ENCODE measurements around the gene KCNIP2.

DNA sequence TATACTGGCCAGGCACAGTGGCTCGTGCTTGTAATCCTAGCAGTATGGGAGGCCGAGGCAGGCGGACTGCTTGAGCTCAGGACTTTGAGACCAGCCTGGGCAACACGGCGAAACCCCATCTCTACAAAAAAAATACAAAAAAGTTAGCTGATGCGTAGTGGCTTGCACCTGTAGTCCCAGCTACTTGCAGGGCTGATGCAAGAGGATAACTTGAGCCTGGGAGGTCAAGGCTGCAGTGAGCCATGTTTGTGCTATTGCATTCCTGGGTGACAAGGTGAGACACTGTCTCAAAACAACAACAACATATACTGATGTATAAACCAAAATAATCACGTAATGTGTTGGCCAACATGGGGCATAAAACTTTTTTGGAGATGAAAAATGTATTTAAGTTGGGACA lies 53.9 kb downstream of the KCNIP2 start:
- TF ChIP-seq, protein P1, sequence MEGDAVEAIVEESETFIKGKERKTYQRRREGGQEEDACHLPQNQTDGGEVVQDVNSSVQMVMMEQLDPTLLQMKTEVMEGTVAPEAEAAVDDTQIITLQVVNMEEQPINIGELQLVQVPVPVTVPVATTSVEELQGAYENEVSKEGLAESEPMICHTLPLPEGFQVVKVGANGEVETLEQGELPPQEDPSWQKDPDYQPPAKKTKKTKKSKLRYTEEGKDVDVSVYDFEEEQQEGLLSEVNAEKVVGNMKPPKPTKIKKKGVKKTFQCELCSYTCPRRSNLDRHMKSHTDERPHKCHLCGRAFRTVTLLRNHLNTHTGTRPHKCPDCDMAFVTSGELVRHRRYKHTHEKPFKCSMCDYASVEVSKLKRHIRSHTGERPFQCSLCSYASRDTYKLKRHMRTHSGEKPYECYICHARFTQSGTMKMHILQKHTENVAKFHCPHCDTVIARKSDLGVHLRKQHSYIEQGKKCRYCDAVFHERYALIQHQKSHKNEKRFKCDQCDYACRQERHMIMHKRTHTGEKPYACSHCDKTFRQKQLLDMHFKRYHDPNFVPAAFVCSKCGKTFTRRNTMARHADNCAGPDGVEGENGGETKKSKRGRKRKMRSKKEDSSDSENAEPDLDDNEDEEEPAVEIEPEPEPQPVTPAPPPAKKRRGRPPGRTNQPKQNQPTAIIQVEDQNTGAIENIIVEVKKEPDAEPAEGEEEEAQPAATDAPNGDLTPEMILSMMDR (IDR thresholded peaks at IDR 0.05 in 2 of 3, conservative IDR thresholded peaks at IDR 0.05 in 1 of 3; ENCODE audit: borderline replicate concordance in 1 of 3, insufficient read depth in 1 of 3, low read depth in 2 of 3, low read length in 2 of 3): no peak
- TF ChIP-seq POLR2A (IDR thresholded peaks at IDR 0.05; ENCODE audit: borderline replicate concordance, extremely low read depth, insufficient read depth, insufficient read length) (no peak), POLR2AphosphoS5 (IDR thresholded peaks at IDR 0.05; ENCODE audit: low read depth, low read length) (no peak), ZNF274 (IDR thresholded peaks at IDR 0.05; ENCODE audit: low read depth, low read length) (no peak), SP1 (IDR thresholded peaks at IDR 0.05; ENCODE audit: low read depth) (no peak), EGR1 (IDR thresholded peaks at IDR 0.05; ENCODE audit: low read depth) (no peak), ELF1 (IDR thresholded peaks at IDR 0.05; ENCODE audit: borderline replicate concordance, low read depth) (no peak), SRF (IDR thresholded peaks at IDR 0.05; ENCODE audit: low read depth) (no peak), ZFX (IDR thresholded peaks at IDR 0.05) (no peak), SIN3A (IDR thresholded peaks at IDR 0.05; ENCODE audit: low read depth) (no peak), TCF7L2 (IDR thresholded peaks at IDR 0.05; ENCODE audit: borderline replicate concordance, extremely low read depth, insufficient read depth, insufficient read length) (no peak)
- TF ChIP-seq, protein P2, sequence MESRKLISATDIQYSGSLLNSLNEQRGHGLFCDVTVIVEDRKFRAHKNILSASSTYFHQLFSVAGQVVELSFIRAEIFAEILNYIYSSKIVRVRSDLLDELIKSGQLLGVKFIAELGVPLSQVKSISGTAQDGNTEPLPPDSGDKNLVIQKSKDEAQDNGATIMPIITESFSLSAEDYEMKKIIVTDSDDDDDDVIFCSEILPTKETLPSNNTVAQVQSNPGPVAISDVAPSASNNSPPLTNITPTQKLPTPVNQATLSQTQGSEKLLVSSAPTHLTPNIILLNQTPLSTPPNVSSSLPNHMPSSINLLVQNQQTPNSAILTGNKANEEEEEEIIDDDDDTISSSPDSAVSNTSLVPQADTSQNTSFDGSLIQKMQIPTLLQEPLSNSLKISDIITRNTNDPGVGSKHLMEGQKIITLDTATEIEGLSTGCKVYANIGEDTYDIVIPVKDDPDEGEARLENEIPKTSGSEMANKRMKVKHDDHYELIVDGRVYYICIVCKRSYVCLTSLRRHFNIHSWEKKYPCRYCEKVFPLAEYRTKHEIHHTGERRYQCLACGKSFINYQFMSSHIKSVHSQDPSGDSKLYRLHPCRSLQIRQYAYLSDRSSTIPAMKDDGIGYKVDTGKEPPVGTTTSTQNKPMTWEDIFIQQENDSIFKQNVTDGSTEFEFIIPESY (IDR thresholded peaks at IDR 0.05; ENCODE audit: extremely low read depth, insufficient replicate concordance, low read length): no peak
- TF ChIP-seq, protein P3, sequence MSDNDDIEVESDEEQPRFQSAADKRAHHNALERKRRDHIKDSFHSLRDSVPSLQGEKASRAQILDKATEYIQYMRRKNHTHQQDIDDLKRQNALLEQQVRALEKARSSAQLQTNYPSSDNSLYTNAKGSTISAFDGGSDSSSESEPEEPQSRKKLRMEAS (IDR thresholded peaks at IDR 0.05): no peak

Measured in HCT116 (cell line).